Measurements from ENCODE around the gene PPP1R7. TPM values are rescaled to one million over a fixed set of nuclear protein-coding genes. Genes with fewer than 3 reads are reported as not detected.

Gene PPP1R7
- total RNA-seq, 1 donor from 2014 or later: 51.1 TPM

- TF ChIP-seq, protein P1, sequence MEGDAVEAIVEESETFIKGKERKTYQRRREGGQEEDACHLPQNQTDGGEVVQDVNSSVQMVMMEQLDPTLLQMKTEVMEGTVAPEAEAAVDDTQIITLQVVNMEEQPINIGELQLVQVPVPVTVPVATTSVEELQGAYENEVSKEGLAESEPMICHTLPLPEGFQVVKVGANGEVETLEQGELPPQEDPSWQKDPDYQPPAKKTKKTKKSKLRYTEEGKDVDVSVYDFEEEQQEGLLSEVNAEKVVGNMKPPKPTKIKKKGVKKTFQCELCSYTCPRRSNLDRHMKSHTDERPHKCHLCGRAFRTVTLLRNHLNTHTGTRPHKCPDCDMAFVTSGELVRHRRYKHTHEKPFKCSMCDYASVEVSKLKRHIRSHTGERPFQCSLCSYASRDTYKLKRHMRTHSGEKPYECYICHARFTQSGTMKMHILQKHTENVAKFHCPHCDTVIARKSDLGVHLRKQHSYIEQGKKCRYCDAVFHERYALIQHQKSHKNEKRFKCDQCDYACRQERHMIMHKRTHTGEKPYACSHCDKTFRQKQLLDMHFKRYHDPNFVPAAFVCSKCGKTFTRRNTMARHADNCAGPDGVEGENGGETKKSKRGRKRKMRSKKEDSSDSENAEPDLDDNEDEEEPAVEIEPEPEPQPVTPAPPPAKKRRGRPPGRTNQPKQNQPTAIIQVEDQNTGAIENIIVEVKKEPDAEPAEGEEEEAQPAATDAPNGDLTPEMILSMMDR (IDR thresholded peaks at IDR 0.05): no peak
- TF ChIP-seq POLR2AphosphoS5 (IDR thresholded peaks at IDR 0.05; ENCODE audit: insufficient read depth in 1 of 2, low read depth in 1 of 2): no peak
- no peak for TF ChIP-seq POLR2A (IDR thresholded peaks at IDR 0.05)
- Histone ChIP-seq H3K36me3 (no peaks in the 10 kb centered on the region), H3K4me1 (peaks cover 11% of the 10 kb centered on the region), H3K27ac (no peak overlapping the region), H3K4me3 (no peak overlapping the region), H3K27me3 (no peaks in the 10 kb centered on the region), H3K9me3 (no peaks in the 10 kb centered on the region)
- DNase-seq (ENCODE audit: extremely low spot score in 2 of 2): no peak
- intact Hi-C loops (cut with DNase I): loop anchor here (10.0 kb wide), 1 partner anchor 108 kb away; no protein-coding TSS in a partner anchor
Measured at GRCh38 chr2:241107031-241107783, 43.1 kb upstream of the PPP1R7 start.

- Histone ChIP-seq H3K4me3 (no peak overlapping the region), H3K27ac (no peak overlapping the region), H3K4me1 (peaks cover 2% of the 10 kb centered on the region), H3K9me3 (no peaks in the 10 kb centered on the region), H3K36me3 (no peaks in the 10 kb centered on the region), H3K27me3 (no peaks in the 10 kb centered on the region)
- no peak for DNase-seq (ENCODE audit: extremely low spot score in 2 of 2)
- TF ChIP-seq POLR2A (IDR thresholded peaks at IDR 0.05) (no peak), POLR2AphosphoS5 (IDR thresholded peaks at IDR 0.05; ENCODE audit: insufficient read depth in 1 of 2, low read depth in 1 of 2) (no peak)
- TF ChIP-seq, protein P1 (IDR thresholded peaks at IDR 0.05): no peak
- intact Hi-C loops (cut with DNase I): loop anchor here (10.0 kb wide), 1 partner anchor 106 kb away; no protein-coding TSS in a partner anchor
Measured at GRCh38 chr2:241108271-241109209, 41.7 kb upstream of the PPP1R7 start.

DNA sequence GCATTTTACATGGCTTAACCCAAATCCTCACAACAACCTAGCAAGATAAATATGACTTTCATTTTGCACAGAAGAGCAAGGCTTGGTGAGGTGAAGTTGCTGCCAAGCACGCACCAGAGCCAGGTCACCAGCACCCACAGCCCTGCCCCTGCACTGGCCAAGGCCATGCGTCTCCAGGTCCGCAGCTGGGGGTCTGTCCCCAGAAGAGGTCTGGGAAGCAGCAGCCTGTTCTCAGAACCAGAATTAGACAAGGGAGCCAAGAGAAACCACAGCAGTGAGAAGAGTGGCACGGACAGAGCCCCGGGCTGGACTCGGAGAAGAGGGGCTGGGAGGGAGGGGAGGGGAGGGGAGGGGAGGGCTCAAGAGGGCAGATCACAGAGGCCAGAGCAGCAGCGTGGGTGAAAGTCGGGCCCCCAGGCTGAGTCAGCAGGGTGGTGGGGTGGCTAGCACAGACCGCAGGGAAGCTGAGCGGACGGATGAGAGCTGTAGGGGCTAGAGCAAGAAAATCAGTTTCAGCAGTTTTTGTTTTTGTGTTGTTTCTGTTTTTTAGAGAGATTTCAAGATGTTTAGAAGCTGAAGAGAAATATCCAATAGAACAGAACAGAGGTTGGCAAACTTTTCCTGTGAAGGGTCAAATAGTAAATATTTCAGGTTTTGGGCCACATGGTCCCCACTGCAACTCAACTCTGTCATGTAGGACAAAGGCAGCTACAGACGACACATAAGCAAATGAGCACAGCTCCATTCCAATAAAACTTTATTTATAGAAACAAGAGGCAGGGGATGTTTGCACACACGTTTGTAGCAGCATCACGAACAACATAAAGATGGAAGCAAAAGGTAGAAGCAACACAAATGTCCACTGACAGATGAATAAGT, 40.8 kb upstream of the PPP1R7 start:
- Histone ChIP-seq H3K36me3 (no peaks in the 10 kb centered on the region), H3K9me3 (no peaks in the 10 kb centered on the region), H3K27me3 (no peaks in the 10 kb centered on the region), H3K27ac (no peak overlapping the region), H3K4me3 (no peak overlapping the region), H3K4me1 (no peaks in the 10 kb centered on the region)
- no peak for DNase-seq (ENCODE audit: extremely low spot score in 2 of 2)
- no peak for TF ChIP-seq POLR2AphosphoS5 (IDR thresholded peaks at IDR 0.05; ENCODE audit: insufficient read depth in 1 of 2, low read depth in 1 of 2)
- TF ChIP-seq POLR2A (IDR thresholded peaks at IDR 0.05): no peak
- TF ChIP-seq, protein P1 (IDR thresholded peaks at IDR 0.05): no peak
- intact Hi-C loops (cut with DNase I): loop anchor here (10.0 kb wide), 1 partner anchor 105 kb away; no protein-coding TSS in a partner anchor

DNA sequence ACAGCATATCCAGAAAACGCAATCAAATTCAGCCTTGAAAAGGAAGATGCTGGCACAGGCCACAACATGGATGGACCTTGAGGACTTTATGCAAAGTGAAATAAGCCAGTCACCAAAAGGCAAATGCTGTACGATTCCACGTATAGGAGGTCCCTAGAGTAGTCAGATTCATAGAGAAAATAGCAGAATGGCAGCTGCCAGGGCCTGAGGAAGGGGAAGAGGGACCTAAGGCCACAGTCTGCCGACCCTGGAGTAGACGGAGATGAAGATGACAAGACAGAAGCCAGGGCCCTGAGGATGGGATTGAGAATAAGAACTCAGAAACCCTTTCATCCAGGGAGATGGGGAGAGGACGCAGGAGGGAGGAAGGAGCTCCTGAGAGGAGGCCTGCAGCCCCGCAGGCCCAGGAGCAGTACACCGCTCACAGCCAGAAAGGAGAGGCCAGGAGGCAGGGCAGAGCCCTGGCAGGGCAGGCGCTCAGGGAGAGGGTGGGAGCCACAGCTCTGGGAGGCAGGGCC, 40.1 kb upstream of the PPP1R7 start:
- TF ChIP-seq POLR2A (IDR thresholded peaks at IDR 0.05): no peak
- TF ChIP-seq, protein P1 (IDR thresholded peaks at IDR 0.05): no peak
- TF ChIP-seq POLR2AphosphoS5 (IDR thresholded peaks at IDR 0.05; ENCODE audit: insufficient read depth in 1 of 2, low read depth in 1 of 2): no peak
- no peak for DNase-seq (ENCODE audit: extremely low spot score in 2 of 2)
- Histone ChIP-seq H3K4me1 (no peaks in the 10 kb centered on the region), H3K36me3 (no peaks in the 10 kb centered on the region), H3K27ac (no peak overlapping the region), H3K9me3 (no peaks in the 10 kb centered on the region), H3K4me3 (no peak overlapping the region), H3K27me3 (no peaks in the 10 kb centered on the region)
- intact Hi-C loops (cut with DNase I): no loop called here

All from vagina (tissue), 2 donors.